Natural killer cell treated with Interleukin-12 subunit alpha and Interleukin-12 subunit beta and Interleukin-15 and Interleukin-18, amount 100 ng/mL, for 72 hours (primary cell): ENCODE results near the gene ADAP1. TPM values are rescaled to one million over a fixed set of nuclear protein-coding genes. Genes with fewer than 3 reads are reported as not detected.
"Not testable (repeated sequence)": the region's sequence is repeated elsewhere in the genome, so short reads cannot be mapped to it uniquely, and the experiment has no call there.

Experiments used
- ATAC-seq, 2 donors: fragments of 150-1000 bp; cut with Tn5 transposase in 1 of 2; sonication (Bioruptor Pico), chemical (Tn5 transposase) in 1 of 2; 2 replicates each; pipeline ENCODE4 v1.10.0; 2021
- DNase-seq: peaks from one replicate; pipeline ENCODE4 v3.0.0; 2022; ENCODE audit warnings: low spot score
- H3K27ac Mint-ChIP-seq, 2 donors: 1 replicate in 1 of 2; 2 replicates in 1 of 2; pipeline ENCODE4 v1.8.0; 2022; ENCODE audit warnings: mixed read lengths in 2 of 2, mild to moderate bottlenecking in 1 of 2, moderate library complexity in 1 of 2
- H3K27me3 Mint-ChIP-seq, 2 donors: 1 replicate in 1 of 2; 2 replicates in 1 of 2; pipeline ENCODE4 v1.8.0; 2022; ENCODE audit warnings: mixed read lengths in 2 of 2
- H3K36me3 Mint-ChIP-seq: one replicate; pipeline ENCODE4 v1.8.0; 2022; ENCODE audit warnings: mixed read lengths
- H3K4me1 Mint-ChIP-seq, 2 donors: 1 replicate in 1 of 2; 2 replicates in 1 of 2; pipeline ENCODE4 v1.8.0; 2022; ENCODE audit warnings: low read depth in 2 of 2, mixed read lengths in 2 of 2, mild to moderate bottlenecking in 1 of 2
- H3K4me3 Mint-ChIP-seq: one replicate; pipeline ENCODE4 v1.8.0; 2022; ENCODE audit warnings: mixed read lengths
- H3K9me3 Mint-ChIP-seq: 2 replicates; pipeline ENCODE4 v1.8.0; 2022; ENCODE audit warnings: mixed read lengths
- total RNA-seq, 2 donors: library from RNA; stranded (reverse); gene quantifications; one replicate each; pipeline ENCODE4 v1.2.3, GENCODE V29; 2022

Gene ADAP1
- total RNA-seq, 2 donors from 2014 or later: 70.6 to 161 TPM

- no peaks in the 10 kb centered on the region for H3K27me3 Mint-ChIP-seq
- peaks cover 16 to 27% of the 10 kb centered on the region in 2 donors for H3K4me1 Mint-ChIP-seq
- DNase-seq (peak; percentile 56), ATAC-seq (no peak)
- no peaks in the 10 kb centered on the region for H3K9me3 Mint-ChIP-seq
- peak overlapping the region in 1 of 2 donors; percentile 71 for H3K27ac Mint-ChIP-seq
- H3K4me3 Mint-ChIP-seq: no peak overlapping the region
- H3K36me3 Mint-ChIP-seq: no peaks in the 10 kb centered on the region
These were observed 75.4 kb downstream of the ADAP1 start for GRCh38 chr7:879093-879492.

GRCh38 chr7:877312-878232, 76.9 kb downstream of the ADAP1 start:
- Mint-ChIP-seq H3K4me3 (peak overlapping the region; percentile 95), H3K27me3 (no peaks in the 10 kb centered on the region), H3K9me3 (no peaks in the 10 kb centered on the region), H3K36me3 (no peaks in the 10 kb centered on the region), H3K4me1 (peaks cover 25 to 29% of the 10 kb centered on the region in 2 donors), H3K27ac (peak overlapping the region; percentile 72 to 97)
- ATAC-seq: no peak
- DNase-seq: no peak

GRCh38 chr7:876972-877311, 77.5 kb downstream of the ADAP1 start:
- ATAC-seq: peak in 1 of 2 donors; percentile 6
- H3K27ac Mint-ChIP-seq: peak overlapping the region; percentile 72 to 97

GRCh38 chr7:876077-876971, 78.2 kb downstream of the ADAP1 start, which contains the start of gene GET4:
GET4 (plus strand) TSS chr7:876554; CDS start chr7:876646, 92 bp downstream.
- peak; percentile 97 for DNase-seq
- Mint-ChIP-seq H3K4me3 (peak within 1 kb of the TSS; percentile 95), H3K27ac (peak within 1 kb of the TSS; percentile 72 to 97), H3K36me3 (no peaks in the 10 kb centered on the region), H3K4me1 (peaks cover 19 to 23% of the 10 kb centered on the region in 2 donors), H3K9me3 (no peaks in the 10 kb centered on the region), H3K27me3 (no peaks in the 10 kb centered on the region)
- ATAC-seq: peak; percentile 91

More at GRCh38 chr7:876972-877311, 77.5 kb downstream of the ADAP1 start:
- Mint-ChIP-seq H3K9me3 (no peaks in the 10 kb centered on the region), H3K27me3 (no peaks in the 10 kb centered on the region), H3K36me3 (no peaks in the 10 kb centered on the region), H3K4me3 (peak overlapping the region; percentile 95), H3K4me1 (peaks cover 22 to 26% of the 10 kb centered on the region in 2 donors)
- no peak for DNase-seq

GRCh38 chr7:875476-876076, 78.9 kb downstream of the ADAP1 start:
- DNase-seq (no peak), ATAC-seq (no peak)
- H3K4me3 Mint-ChIP-seq: no peak overlapping the region
- H3K27me3 Mint-ChIP-seq: no peaks in the 10 kb centered on the region
- no peak overlapping the region for H3K27ac Mint-ChIP-seq
- H3K9me3 Mint-ChIP-seq: no peaks in the 10 kb centered on the region
- H3K36me3 Mint-ChIP-seq: no peaks in the 10 kb centered on the region
- peaks cover 19 to 23% of the 10 kb centered on the region in 2 donors for H3K4me1 Mint-ChIP-seq

- no peak overlapping the region for H3K27ac Mint-ChIP-seq
- no peaks in the 10 kb centered on the region for H3K27me3 Mint-ChIP-seq
- peaks cover 19 to 23% of the 10 kb centered on the region in 2 donors for H3K4me1 Mint-ChIP-seq
- H3K9me3 Mint-ChIP-seq: no peaks in the 10 kb centered on the region
- H3K36me3 Mint-ChIP-seq: no peaks in the 10 kb centered on the region
- DNase-seq: no peak
- ATAC-seq: no peak
- no peak overlapping the region for H3K4me3 Mint-ChIP-seq
These were observed 79.4 kb downstream of the ADAP1 start for GRCh38 chr7:875051-875450.

- H3K9me3 Mint-ChIP-seq: no peaks in the 10 kb centered on the region
- H3K27ac Mint-ChIP-seq: no peak overlapping the region
- no peak overlapping the region for H3K4me3 Mint-ChIP-seq
- DNase-seq (no peak), ATAC-seq (no peak)
- H3K36me3 Mint-ChIP-seq: no peaks in the 10 kb centered on the region
- peaks cover 19 to 25% of the 10 kb centered on the region in 2 donors for H3K4me1 Mint-ChIP-seq
- no peaks in the 10 kb centered on the region for H3K27me3 Mint-ChIP-seq
These were observed 80.3 kb downstream of the ADAP1 start for GRCh38 chr7:874031-874749.

- peak overlapping the region in 1 of 2 donors; percentile 16 for H3K27ac Mint-ChIP-seq
- no peaks in the 10 kb centered on the region for H3K36me3 Mint-ChIP-seq
- no peaks in the 10 kb centered on the region for H3K27me3 Mint-ChIP-seq
- peak; percentile 82 for DNase-seq
- ATAC-seq: peak in 1 of 2 donors; percentile 22
- no peaks in the 10 kb centered on the region for H3K9me3 Mint-ChIP-seq
- H3K4me3 Mint-ChIP-seq: no peak overlapping the region
- peaks cover 19 to 23% of the 10 kb centered on the region in 2 donors for H3K4me1 Mint-ChIP-seq
These were observed 81.0 kb downstream of the ADAP1 start for GRCh38 chr7:873367-874002.

GRCh38 chr7:872685-873084, 81.8 kb downstream of the ADAP1 start:
- H3K36me3 Mint-ChIP-seq, H3K27me3 Mint-ChIP-seq, H3K4me3 Mint-ChIP-seq, H3K9me3 Mint-ChIP-seq, H3K27ac Mint-ChIP-seq, ATAC-seq, DNase-seq: not testable (repeated sequence)
- peaks cover 14 to 18% of the 10 kb centered on the region in 2 donors for H3K4me1 Mint-ChIP-seq

- ATAC-seq: no peak
- no peak for DNase-seq
- no peaks in the 10 kb centered on the region for H3K36me3 Mint-ChIP-seq
- H3K4me1 Mint-ChIP-seq: peaks cover 11 to 13% of the 10 kb centered on the region in 2 donors
- H3K4me3 Mint-ChIP-seq: no peak overlapping the region
- H3K9me3 Mint-ChIP-seq: no peaks in the 10 kb centered on the region
- no peaks in the 10 kb centered on the region for H3K27me3 Mint-ChIP-seq
- H3K27ac Mint-ChIP-seq: no peak overlapping the region
These were observed 82.5 kb downstream of the ADAP1 start for GRCh38 chr7:871900-872537.

GRCh38 chr7:869348-869747, 85.1 kb downstream of the ADAP1 start:
- no peaks in the 10 kb centered on the region for H3K9me3 Mint-ChIP-seq
- no peak overlapping the region for H3K27ac Mint-ChIP-seq
- no peaks in the 10 kb centered on the region for H3K27me3 Mint-ChIP-seq
- no peaks in the 10 kb centered on the region for H3K36me3 Mint-ChIP-seq
- DNase-seq (no peak), ATAC-seq (no peak)
- H3K4me1 Mint-ChIP-seq: peaks cover 9 to 11% of the 10 kb centered on the region in 2 donors
- no peak overlapping the region for H3K4me3 Mint-ChIP-seq

GRCh38 chr7:868189-868486, 86.3 kb downstream of the ADAP1 start:
- ATAC-seq: no peak
- H3K36me3 Mint-ChIP-seq: no peaks in the 10 kb centered on the region

More at GRCh38 chr7:868189-868486, 86.3 kb downstream of the ADAP1 start:
- Mint-ChIP-seq H3K9me3 (no peaks in the 10 kb centered on the region), H3K27me3 (no peaks in the 10 kb centered on the region), H3K27ac (no peak overlapping the region), H3K4me3 (no peak overlapping the region), H3K4me1 (peaks cover 2 to 4% of the 10 kb centered on the region in 2 donors)
- DNase-seq: no peak
